T-helper 1 cell (primary cell): ENCODE data around the gene SPOUT1.

Source experiments
- DNase-seq, 5 donors: peaks; one replicate each; pipeline ENCODE4 v3.0.0-alpha.2; 2012 to 2020

Gene SPOUT1

DNA sequence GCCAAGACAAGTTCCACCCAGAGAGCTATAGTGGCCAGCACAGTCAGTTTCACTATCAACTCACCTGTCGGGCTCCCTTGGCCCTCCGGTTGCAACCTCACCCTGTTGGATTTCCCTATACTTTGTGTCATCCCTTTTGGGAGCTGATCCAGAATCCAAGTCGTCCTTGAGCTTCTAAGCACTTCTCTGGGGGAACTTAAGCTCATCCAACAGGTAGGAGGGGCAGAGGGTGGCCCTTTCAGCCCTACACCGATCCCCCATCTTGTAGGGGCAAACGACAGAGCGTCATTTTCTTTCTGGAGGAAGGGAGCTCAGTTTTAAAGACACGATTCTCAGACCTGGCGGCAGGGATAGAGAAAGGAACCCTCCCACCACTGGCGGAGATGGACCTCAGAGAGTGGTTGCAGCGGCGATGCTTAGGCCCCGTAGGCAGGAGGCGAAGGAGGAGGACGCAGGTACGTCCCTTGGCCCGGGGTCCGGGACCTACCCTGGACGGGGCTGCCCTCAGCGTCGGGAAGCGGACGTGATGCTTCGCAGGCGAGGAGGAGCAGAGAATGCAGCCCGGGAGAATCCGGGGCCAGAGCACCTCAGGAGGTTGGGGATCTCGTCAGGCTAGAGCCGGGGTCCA, 58.4 kb downstream of the SPOUT1 start:
- DNase-seq: no peak

DNA sequence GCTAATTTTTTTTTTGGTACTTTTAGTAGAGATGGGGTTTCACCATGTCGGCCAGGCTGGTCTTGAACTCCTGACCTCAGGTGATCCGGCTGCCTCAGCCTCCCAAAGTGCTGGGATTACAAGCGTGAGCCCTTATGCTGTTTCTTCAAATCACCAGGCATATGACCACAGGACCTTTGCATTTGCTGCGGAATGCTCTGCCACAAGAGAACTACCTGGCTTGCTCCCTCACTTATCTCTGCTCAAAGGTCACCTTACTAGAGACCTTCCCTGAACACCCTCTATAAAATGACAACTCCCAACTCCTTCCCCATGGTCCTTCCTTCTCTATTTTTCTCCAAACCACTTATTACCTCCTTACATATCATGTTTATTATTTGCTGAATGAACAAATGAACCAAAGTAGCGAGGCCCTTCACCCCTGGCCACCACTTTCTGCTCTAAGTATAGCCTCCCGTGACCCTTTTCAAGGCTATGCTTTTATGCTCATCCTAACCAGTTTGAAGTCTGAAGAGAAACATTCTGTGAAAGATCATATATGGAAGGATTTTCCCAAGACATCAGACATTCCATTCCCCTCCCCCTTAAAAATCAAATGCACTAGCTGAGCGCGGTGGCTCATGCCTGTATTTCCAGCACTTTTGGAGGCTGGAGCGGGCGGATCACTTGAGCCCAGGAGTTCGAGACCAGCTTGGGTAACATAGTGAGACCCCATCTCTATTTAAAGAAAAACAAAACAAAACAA, 59.1 kb downstream of the SPOUT1 start:
- no peak for DNase-seq
